ENCODE results near the gene ALG5. TPM values are rescaled to one million over a fixed set of nuclear protein-coding genes. Genes with fewer than 3 reads are reported as not detected.

ALG5 gene
- total RNA-seq, 1 experiment from 2014 or later, result 27.0 TPM

GRCh38 chr13:36914648-36915047, 84.5 kb downstream of the ALG5 start:
- no peaks in the 10 kb centered on the region; the same call in 1 of the 2 replicates for H3K27me3 ChIP-seq (ENCODE audit: insufficient read depth, low read length)
- H3T11ph ChIP-seq (ENCODE audit: low read length), result no peak overlapping the region
- H3K27ac ChIP-seq (ENCODE audit: insufficient read length, low read depth, low read length), result no peak overlapping the region
- H3K4me2 ChIP-seq (ENCODE audit: insufficient read depth, insufficient read length, low read length), result no peak overlapping the region
- no peak for TF ChIP-seq CTCF (conservative IDR thresholded peaks at IDR 0.05)
- no peak overlapping the region for H3K4me3 Mint-ChIP-seq
- no peak overlapping the region for H4K91ac ChIP-seq (ENCODE audit: insufficient read length, low read depth, low read length)
- no peak overlapping the region for H2BK120ac ChIP-seq (ENCODE audit: low read depth, low read length, poor library complexity, severe bottlenecking)
- H3K79me2 ChIP-seq (ENCODE audit: insufficient read depth, low read length), result no peaks in the 10 kb centered on the region
- no peak overlapping the region for H3K4ac ChIP-seq (ENCODE audit: low read depth, low read length)
- H2BK5ac ChIP-seq (ENCODE audit: insufficient read length, low read length), result no peak overlapping the region
- H4K20me1 ChIP-seq (ENCODE audit: control insufficient read depth, insufficient read depth, insufficient read length), result no peaks in the 10 kb centered on the region
- WGBS (ENCODE audit: extremely low coverage, insufficient read length, low lambda C conversion rate), result no CpG with 5 or more reads among the region's 4 CpGs
- peaks cover 7% of the 10 kb centered on the region for H3K23me2 ChIP-seq (ENCODE audit: insufficient read length, low read depth, low read length, poor library complexity, severe bottlenecking)
- H3K27me3 Mint-ChIP-seq (ENCODE audit: low read depth), result peaks cover 34% of the 10 kb centered on the region
- DNase-seq, result no peak
- no peak overlapping the region for H3K9ac ChIP-seq (ENCODE audit: extremely low read depth, insufficient read length, low read length)
- no peak overlapping the region for H3K27ac Mint-ChIP-seq
- H2BK15ac ChIP-seq (ENCODE audit: low read depth, low read length), result no peak overlapping the region
- H3K4me1 ChIP-seq (ENCODE audit: insufficient read depth, low read length), result no peaks in the 10 kb centered on the region
- no peak overlapping the region for H2BK20ac ChIP-seq (ENCODE audit: low read depth, low read length, poor library complexity, severe bottlenecking)
- H4K5ac ChIP-seq (ENCODE audit: insufficient read length, low read depth, low read length), result no peak overlapping the region
- H3K79me1 ChIP-seq (ENCODE audit: insufficient read depth, low read depth, low read length, poor library complexity, severe bottlenecking), result no peaks in the 10 kb centered on the region
- H3K4me1 Mint-ChIP-seq, result peaks cover 8 to 9% of the 10 kb centered on the region in 2 experiments
- H3K36me3 Mint-ChIP-seq (ENCODE audit: insufficient read depth in 1 of 3, low read depth in 3 of 3), result no peaks in the 10 kb centered on the region
- H2AFZ ChIP-seq (ENCODE audit: low read length), result no peak overlapping the region
- no peak overlapping the region for H3K14ac ChIP-seq (ENCODE audit: insufficient read depth, low read length)
- no peak overlapping the region for H4K8ac ChIP-seq (replicated peaks; ENCODE audit: insufficient read length, low read depth, low read length)
- no peak overlapping the region for H3K18ac ChIP-seq (ENCODE audit: insufficient read length, low read depth, low read length)
- no peak overlapping the region for H3K56ac ChIP-seq (ENCODE audit: insufficient read length, low read depth, low read length)
- no peaks in the 10 kb centered on the region for H3K9me3 ChIP-seq (ENCODE audit: control insufficient read depth, low read depth, low read length)
- no peak overlapping the region for H3K23ac ChIP-seq (ENCODE audit: insufficient read length, low read depth, low read length)
- no peaks in the 10 kb centered on the region; a peak in 1 of 5 replicates for H3K9me3 Mint-ChIP-seq
- no peak overlapping the region for H2AK5ac ChIP-seq (ENCODE audit: insufficient read length, low read length)
- H2BK12ac ChIP-seq (ENCODE audit: insufficient read length, low read depth, low read length), result no peak overlapping the region
